NCI-H345 (cell line): Measurements from ENCODE around the gene CLPTM1L.
"Not testable (repeated sequence)": the region's sequence is repeated elsewhere in the genome, so short reads cannot be mapped to it uniquely, and the experiment has no call there.

ENCODE experiments used
- DNase-seq: peaks from one replicate; lab custom pipeline; 2025; lab: John Stamatoyannopoulos, UW

The CLPTM1L gene

GRCh38 chr5:1339139-1339817 lies 5.6 kb downstream of the CLPTM1L start:
- not testable (repeated sequence) for DNase-seq

- DNase-seq, result no peak
These were observed 6.3 kb downstream of the CLPTM1L start for GRCh38 chr5:1338506-1339070.

- DNase-seq, result no peak
These were observed 6.8 kb downstream of the CLPTM1L start for GRCh38 chr5:1338196-1338490.

DNA sequence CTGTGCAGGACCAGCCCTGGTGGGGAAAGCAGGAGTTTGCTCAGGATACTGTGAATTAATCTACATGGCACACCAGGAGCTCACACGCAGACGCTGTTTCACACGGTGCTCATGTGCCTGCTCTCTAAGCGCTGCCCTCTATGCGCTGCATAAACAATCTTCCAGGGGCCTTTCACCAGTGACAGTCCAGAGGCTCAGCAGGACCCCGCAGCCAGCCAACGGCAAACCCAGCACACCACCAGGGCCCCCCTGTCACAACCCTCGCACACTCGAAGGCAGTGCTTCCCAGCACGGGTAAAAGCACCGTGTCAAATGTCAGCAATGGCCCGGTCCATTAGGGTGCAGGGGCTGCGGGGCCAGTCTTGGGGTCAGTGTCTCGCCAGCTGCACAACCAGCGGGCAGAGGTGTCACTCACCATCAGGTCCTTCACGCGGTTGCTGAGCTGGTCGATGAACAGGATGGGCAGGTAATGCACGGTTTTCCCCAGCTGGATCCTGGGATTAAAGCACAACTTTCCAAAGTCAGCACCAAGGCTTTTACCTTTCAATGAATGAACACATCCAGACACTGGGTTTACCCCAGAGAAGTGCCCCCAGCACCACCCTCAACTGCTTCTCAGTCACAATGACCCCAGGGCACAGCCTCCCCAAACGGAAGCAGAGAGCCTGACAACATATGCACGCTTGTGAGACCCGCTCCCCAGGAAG lies 7.3 kb downstream of the CLPTM1L start:
- no peak for DNase-seq

- no peak for DNase-seq
These were observed 8.0 kb downstream of the CLPTM1L start for GRCh38 chr5:1336749-1337488.

DNA sequence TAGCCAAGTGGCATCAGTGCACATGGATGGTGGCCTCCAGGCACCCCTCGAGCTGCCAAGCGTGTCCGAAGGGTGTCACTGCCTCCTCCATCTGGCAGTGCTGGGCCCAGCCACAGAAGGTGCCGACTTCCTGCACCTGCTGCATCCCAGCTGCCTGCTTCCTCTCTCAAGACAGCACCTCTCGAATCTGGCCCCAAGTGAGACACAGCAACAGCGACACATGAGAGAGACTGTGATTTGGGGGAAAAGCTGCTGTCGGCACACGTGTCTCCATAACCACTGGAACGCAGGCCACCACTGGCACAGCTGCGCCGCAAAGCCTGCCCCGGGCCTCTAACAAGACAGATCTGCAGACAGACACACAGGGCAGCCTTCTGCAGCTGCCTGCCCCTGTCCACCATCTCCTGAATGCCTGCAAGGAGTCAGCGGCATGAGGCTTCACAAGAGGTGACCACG lies 8.8 kb downstream of the CLPTM1L start:
- no peak for DNase-seq

- DNase-seq, result no peak
These were observed 9.3 kb downstream of the CLPTM1L start for GRCh38 chr5:1335540-1336095.

GRCh38 chr5:1334831-1335539 lies 9.9 kb downstream of the CLPTM1L start:
- DNase-seq, result no peak

- no peak for DNase-seq
These were observed 10.9 kb downstream of the CLPTM1L start for GRCh38 chr5:1333986-1334385.

- DNase-seq, result not testable (repeated sequence)
These were observed 11.6 kb downstream of the CLPTM1L start for GRCh38 chr5:1333286-1333685.

DNA sequence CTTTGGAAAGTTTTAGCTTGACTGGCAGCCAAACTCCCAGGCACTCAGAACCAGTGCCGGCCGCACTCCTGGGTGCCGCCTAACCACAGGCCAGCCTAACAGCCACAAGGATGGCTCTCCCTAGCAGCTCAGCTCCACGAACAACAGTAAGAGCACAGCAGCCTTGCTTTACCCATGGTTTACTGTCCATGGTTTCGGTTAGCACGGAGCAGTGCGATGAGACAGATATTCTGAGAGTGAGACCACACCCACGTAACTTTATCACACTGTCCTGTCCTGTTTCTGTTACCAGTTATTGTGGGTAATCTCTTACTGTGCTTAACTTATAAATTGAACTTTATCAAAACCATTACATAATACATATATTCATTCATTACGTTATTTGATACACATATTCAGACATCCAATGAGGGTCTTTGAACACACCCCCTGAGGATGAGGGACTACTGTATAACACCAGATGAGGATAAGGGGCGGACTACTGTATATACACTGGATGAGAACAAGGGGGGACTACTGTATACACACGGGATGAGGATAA lies 12.4 kb downstream of the CLPTM1L start:
- DNase-seq, result no peak

- DNase-seq, result no peak
These were observed 13.0 kb downstream of the CLPTM1L start for GRCh38 chr5:1331861-1332405.

- no peak for DNase-seq
These were observed 13.8 kb downstream of the CLPTM1L start for GRCh38 chr5:1330847-1331831.

- DNase-seq, result no peak
These were observed 14.6 kb downstream of the CLPTM1L start for GRCh38 chr5:1330146-1330846.

DNA sequence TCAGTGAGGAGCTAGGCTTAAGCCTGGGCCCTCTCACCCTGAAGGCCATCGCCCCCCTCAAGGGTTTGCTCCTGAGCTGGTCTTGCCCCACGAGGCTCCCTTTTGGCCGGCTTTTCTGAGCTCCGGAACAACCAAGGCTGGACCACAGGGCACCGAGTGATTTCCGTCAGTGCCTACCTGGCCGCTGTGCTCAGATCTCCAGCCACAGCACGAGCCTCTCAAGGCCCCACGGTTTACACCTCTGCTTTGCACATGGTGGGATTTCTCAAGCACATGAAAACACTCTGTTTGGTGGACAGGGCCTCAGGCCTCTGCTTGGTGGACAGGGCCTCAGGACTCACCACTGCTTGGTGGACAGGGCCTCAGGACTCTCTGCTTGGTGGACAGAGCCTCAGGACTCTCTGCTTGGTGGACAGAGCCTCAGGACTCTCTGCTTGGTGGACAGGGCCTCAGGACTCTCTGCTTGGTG lies 15.8 kb downstream of the CLPTM1L start:
- no peak for DNase-seq

- not testable (repeated sequence) for DNase-seq
These were observed 16.4 kb downstream of the CLPTM1L start for GRCh38 chr5:1328237-1329110.

DNA sequence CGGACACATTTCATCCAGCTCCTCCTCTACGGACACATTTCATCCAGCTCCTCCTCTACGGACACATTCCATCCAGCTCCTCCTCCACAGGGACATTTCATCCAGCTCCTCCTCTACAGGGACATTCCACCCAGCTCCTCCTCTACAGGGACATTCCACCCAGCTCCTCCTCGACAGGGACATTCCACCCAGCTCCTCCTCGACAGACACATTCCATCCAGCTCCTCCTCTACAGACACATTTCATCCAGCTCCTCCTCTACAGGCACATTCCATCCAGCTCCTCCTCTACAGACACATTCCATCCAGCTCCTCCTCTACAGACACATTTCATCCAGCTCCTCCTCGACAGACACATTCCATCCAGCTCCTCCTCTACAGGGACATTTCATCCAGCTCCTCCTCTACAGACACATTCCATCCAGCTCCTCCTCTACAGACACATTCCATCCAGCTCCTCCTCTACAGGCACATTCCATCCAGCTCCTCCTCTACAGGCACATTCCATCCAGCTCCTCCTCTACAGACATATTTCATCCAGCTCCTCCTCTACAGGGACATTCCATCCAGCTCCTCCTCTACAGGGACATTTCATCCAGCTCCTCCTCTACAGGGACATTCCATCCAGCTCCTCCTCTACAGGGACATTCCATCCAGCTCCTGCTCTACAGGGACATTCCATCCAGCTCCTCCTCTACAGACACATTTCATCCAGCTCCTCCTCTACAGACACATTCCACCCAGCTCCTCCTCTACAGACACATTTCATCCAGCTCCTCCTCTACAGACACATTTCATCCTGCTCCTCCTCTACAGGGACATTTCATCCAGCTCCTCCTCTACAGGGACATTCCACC lies 17.8 kb downstream of the CLPTM1L start:
- not testable (repeated sequence) for DNase-seq
